CD14-positive monocyte (primary cell): Measurements from ENCODE around the gene SLC35F4. TPM values are rescaled to one million over a fixed set of nuclear protein-coding genes. Genes with fewer than 3 reads are reported as not detected.

Source experiments
- DNase-seq, 3 donors: peaks; one replicate each; pipeline ENCODE4 v3.0.0-alpha.2; 2011 to 2022
- H2AFZ ChIP-seq: 2 replicates; pipeline ENCODE4 v1.6.0; 2012; ENCODE audit warnings: mild to moderate bottlenecking, low read depth, low read length, inconsistent platforms; ENCODE audit not compliant: insufficient read depth, poor library complexity, severe bottlenecking
- H3K27ac ChIP-seq, 2 donors: 1 replicate in 1 of 2; 2 replicates in 1 of 2; pipeline ENCODE4 v1.5.1; 2012 to 2013; ENCODE audit warnings: low read length in 2 of 2, control low read depth in 1 of 2, inconsistent platforms in 1 of 2, low read depth in 1 of 2, mild to moderate bottlenecking in 1 of 2
- H3K27me3 ChIP-seq, 2 donors: one replicate each; pipeline versions ENCODE4 v1.6.0 to v1.6.1; 2011 to 2013; ENCODE audit warnings: low read length in 2 of 2; ENCODE audit not compliant: control insufficient read depth in 2 of 2, insufficient read depth in 2 of 2
- H3K36me3 ChIP-seq, 2 donors: replicated peaks in 1 of 2; 1 replicate in 1 of 2; 2 replicates in 1 of 2; pipeline versions ENCODE4 v1.5.1 to v1.6.1; 2012 to 2013; ENCODE audit warnings: low read length in 2 of 2, control low read depth in 1 of 2, inconsistent platforms in 1 of 2, mild to moderate bottlenecking in 1 of 2; ENCODE audit not compliant: insufficient read depth in 2 of 2, control insufficient read depth in 1 of 2
- H3K4me1 ChIP-seq, 2 donors: 1 replicate in 1 of 2; 2 replicates in 1 of 2; pipeline versions ENCODE4 v1.5.1 to v1.6.1; 2012 to 2013; ENCODE audit warnings: low read length in 2 of 2, control low read depth in 1 of 2, inconsistent platforms in 1 of 2, mild to moderate bottlenecking in 1 of 2, moderate library complexity in 1 of 2; ENCODE audit not compliant: insufficient read depth in 2 of 2, control insufficient read depth in 1 of 2
- H3K4me2 ChIP-seq: replicated peaks from 2 replicates; pipeline ENCODE3; 2012; ENCODE audit warnings: low read length, moderate library complexity, mild to moderate bottlenecking; ENCODE audit not compliant: poor library complexity, severe bottlenecking; ENCODE audit errors: extremely low read depth
- H3K4me3 ChIP-seq, 3 experiments: fragments of 200-600 bp in 1 of 3; sonication (generic) in 1 of 3; replicated peaks in 1 of 3; 1 replicate in 2 of 3; 2 replicates in 1 of 3; pipeline ENCODE4 v1.5.1; 2011 to 2013; ENCODE audit warnings: low read length in 3 of 3, mild to moderate bottlenecking in 3 of 3, control low read depth in 2 of 3, low read depth in 2 of 3, inconsistent platforms in 1 of 3, moderate library complexity in 1 of 3
- H3K79me2 ChIP-seq: 2 replicates; pipeline ENCODE4 v1.6.0; 2012; ENCODE audit warnings: mild to moderate bottlenecking, control low read depth, inconsistent platforms, low read length, moderate library complexity; ENCODE audit not compliant: insufficient read depth
- H3K9ac ChIP-seq: 2 replicates; pipeline ENCODE4 v1.6.0; 2017; ENCODE audit warnings: low read length, mild to moderate bottlenecking; ENCODE audit not compliant: insufficient read depth, poor library complexity, severe bottlenecking
- H3K9me3 ChIP-seq, 2 donors: replicated peaks in 1 of 2; 1 replicate in 1 of 2; 2 replicates in 1 of 2; pipeline versions ENCODE4 v1.5.1 to v1.6.1; 2012 to 2013; ENCODE audit warnings: low read length in 2 of 2, control low read depth in 1 of 2; ENCODE audit not compliant: control insufficient read depth in 1 of 2, insufficient read depth in 1 of 2
- H4K20me1 ChIP-seq: 2 replicates; pipeline ENCODE4 v1.6.0; 2012; ENCODE audit warnings: mild to moderate bottlenecking, low read length, control low read depth, moderate library complexity; ENCODE audit not compliant: insufficient read depth
- H3K27ac Mint-ChIP-seq, 7 donors: one replicate each; pipeline ENCODE4 v1.8.0; 2020; ENCODE audit warnings: mild to moderate bottlenecking in 7 of 7, mixed read lengths in 7 of 7, moderate library complexity in 6 of 7, inconsistent platforms in 2 of 7
- H3K27me3 Mint-ChIP-seq, 3 donors: one replicate each; pipeline ENCODE4 v1.8.0; 2021 to 2022; ENCODE audit warnings: low read depth in 3 of 3, mild to moderate bottlenecking in 3 of 3, mixed read lengths in 3 of 3, moderate library complexity in 3 of 3, inconsistent platforms in 1 of 3
- H3K36me3 Mint-ChIP-seq, 2 donors: one replicate each; pipeline ENCODE4 v1.8.0; 2020; ENCODE audit warnings: mixed read lengths in 2 of 2, inconsistent platforms in 1 of 2, mild to moderate bottlenecking in 1 of 2
- H3K4me1 Mint-ChIP-seq: one replicate; pipeline ENCODE4 v1.8.0; 2020; ENCODE audit warnings: mild to moderate bottlenecking, mixed read lengths
- H3K4me3 Mint-ChIP-seq, 2 donors: one replicate each; pipeline ENCODE4 v1.8.0; 2020; ENCODE audit warnings: mild to moderate bottlenecking in 2 of 2, mixed read lengths in 2 of 2, moderate library complexity in 1 of 2
- H3K9me3 Mint-ChIP-seq, 7 donors: one replicate each; pipeline ENCODE4 v1.8.0; 2020 to 2022; ENCODE audit warnings: mixed read lengths in 7 of 7, mild to moderate bottlenecking in 6 of 7, moderate library complexity in 6 of 7, inconsistent platforms in 2 of 7
- CTCF ChIP-seq: fragments of 200-600 bp; IDR thresholded peaks from one replicate; pipeline ENCODE4 v1.8.0; 2022; ENCODE audit warnings: antibody characterized with exemption, mild to moderate bottlenecking
- WGBS: methylation state at CpG from one replicate; pipeline ENCODE4 v1.1.5; 2013; ENCODE audit warnings: missing lambda C conversion rate; ENCODE audit not compliant: insufficient coverage; 5-methylcytosine and 5-hydroxymethylcytosine counted together
- intact Hi-C, 2 donors: fragments of 100-400 bp; cut with micrococcal nuclease; formaldehyde crosslinking; loops; one replicate each; pipeline versions ENCODE4 v1.15.0 to v1.15.1; 2023
- polyA plus RNA-seq, 3 donors: library from polyadenylated mRNA; depleted of rRNA in 1 of 3; unstranded in 2 of 3; stranded (reverse) in 1 of 3; fragments of 300-500 nt in 2 of 3; fragments of >200 nt in 1 of 3; fragmentation: Illumina TruSeq in 2 of 3; gene quantifications; 1 replicate in 2 of 3; 2 replicates in 1 of 3; pipeline ENCODE4 v1.2.3, GENCODE V29; 2012 to 2021

Gene SLC35F4
- polyA plus RNA-seq, 3 donors = not detected

- Mint-ChIP-seq H3K36me3 (no peaks in the 10 kb centered on the region), H3K4me3 (no peak overlapping the region), H3K27me3 (no peaks in the 10 kb centered on the region), H3K27ac (no peak overlapping the region), H3K4me1 (no peaks in the 10 kb centered on the region), H3K9me3 (peaks cover 3 to 17% (median 5%) of the 10 kb centered on the region in 7 donors)
- H4K20me1 ChIP-seq = no peaks in the 10 kb centered on the region
- no peaks in the 10 kb centered on the region for H3K36me3 ChIP-seq
- H3K4me2 ChIP-seq = no peak overlapping the region
- intact Hi-C loops = no loop called here
- no peaks in the 10 kb centered on the region for H3K27me3 ChIP-seq
- H2AFZ ChIP-seq = no peak overlapping the region
- H3K4me3 ChIP-seq = no peak overlapping the region
- H3K27ac ChIP-seq = no peak overlapping the region
- H3K9me3 ChIP-seq = peaks cover 8 to 10% of the 10 kb centered on the region in 2 donors
- no peaks in the 10 kb centered on the region for H3K79me2 ChIP-seq
- no peak for TF ChIP-seq CTCF
- WGBS = 6% methylated on average over 2 of the region's 3 CpGs
- H3K9ac ChIP-seq = no peak overlapping the region
- DNase-seq = no peak
- H3K4me1 ChIP-seq = no peaks in the 10 kb centered on the region
Measured at GRCh38 chr14:57714487-57714931, 151.4 kb downstream of the SLC35F4 start.

- no peaks in the 10 kb centered on the region for H4K20me1 ChIP-seq
- H3K79me2 ChIP-seq = no peaks in the 10 kb centered on the region
- no peaks in the 10 kb centered on the region for H3K4me1 ChIP-seq
- Mint-ChIP-seq H3K36me3 (no peaks in the 10 kb centered on the region), H3K4me3 (no peak overlapping the region), H3K27ac (no peak overlapping the region), H3K4me1 (no peaks in the 10 kb centered on the region), H3K27me3 (no peaks in the 10 kb centered on the region), H3K9me3 (peaks cover 3 to 22% (median 13%) of the 10 kb centered on the region in 7 donors)
- no peaks in the 10 kb centered on the region for H3K36me3 ChIP-seq
- WGBS = 81% methylated on average over 3 of the region's 3 CpGs
- H3K9me3 ChIP-seq = peaks cover 14 to 15% of the 10 kb centered on the region in 2 donors
- H3K9ac ChIP-seq = no peak overlapping the region
- no peak for DNase-seq
- H2AFZ ChIP-seq = no peak overlapping the region
- H3K27me3 ChIP-seq = no peaks in the 10 kb centered on the region
- H3K4me2 ChIP-seq = no peak overlapping the region
- intact Hi-C loops = no loop called here
- TF ChIP-seq CTCF = no peak
- no peak overlapping the region for H3K27ac ChIP-seq
- no peak overlapping the region for H3K4me3 ChIP-seq
Measured at GRCh38 chr14:57712698-57713097, 153.2 kb downstream of the SLC35F4 start.
